BE2C (cell line): ENCODE measurements around the gene SERPINB12.
A peak's percentile ranks its signal among the peaks of the same experiment; 100 is the strongest.

Experiments
- DNase-seq: peaks from one replicate; pipeline ENCODE4 v3.0.0-alpha.2; 2020
- H3K27me3 ChIP-seq: fragments of 250-450 bp; sonication (Bioruptor Pico); 2 replicates; pipeline ENCODE4 v1.5.1; 2020; ENCODE audit warnings: mild to moderate bottlenecking
- H3K36me3 ChIP-seq: fragments of 250-450 bp; sonication (Bioruptor Pico); 2 replicates; pipeline ENCODE4 v1.5.1; 2020; ENCODE audit warnings: mild to moderate bottlenecking
- H3K4me1 ChIP-seq: fragments of 250-450 bp; sonication (Bioruptor Pico); 2 replicates; pipeline ENCODE4 v1.5.1; 2020
- H3K4me3 ChIP-seq: 2 replicates; pipeline ENCODE4 v1.5.1; 2011; ENCODE audit warnings: low read depth, low read length
- H3K9me3 ChIP-seq: fragments of 250-450 bp; sonication (Bioruptor Pico); 2 replicates; pipeline ENCODE4 v1.5.1; 2020
- TF ChIP-seq, protein P1 (sequence below): IDR thresholded peaks from 2 replicates; pipeline ENCODE4 v1.5.1; 2012; ENCODE audit warnings: mild to moderate bottlenecking, low read depth, low read length

The SERPINB12 gene

DNA sequence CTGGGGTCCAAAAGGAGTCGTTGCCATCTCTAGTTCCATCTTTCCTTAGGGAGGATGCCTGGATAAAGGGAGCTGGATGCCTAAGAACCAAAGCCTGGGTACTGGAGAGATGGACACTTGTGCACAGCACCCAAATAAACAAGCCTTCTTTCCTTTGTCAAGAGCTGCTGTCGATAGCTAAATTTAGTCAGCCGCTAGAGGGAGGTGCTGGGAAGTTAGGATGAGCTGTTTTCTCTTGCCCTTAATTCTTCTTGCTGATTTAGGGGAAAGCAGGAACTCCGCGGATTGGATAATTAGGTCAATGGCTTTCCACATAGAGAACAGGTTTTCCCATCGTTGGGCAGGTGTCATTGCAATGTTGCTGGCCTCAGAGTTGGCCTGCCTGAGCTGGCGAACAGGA lies 30.9 kb upstream of the SERPINB12 start:
- H3K9me3 ChIP-seq: no peaks in the 10 kb centered on the region
- no peaks in the 10 kb centered on the region for H3K4me1 ChIP-seq
- no peaks in the 10 kb centered on the region for H3K27me3 ChIP-seq
- peak; percentile 23 for DNase-seq
- H3K4me3 ChIP-seq: no peak overlapping the region
- TF ChIP-seq, protein P1, sequence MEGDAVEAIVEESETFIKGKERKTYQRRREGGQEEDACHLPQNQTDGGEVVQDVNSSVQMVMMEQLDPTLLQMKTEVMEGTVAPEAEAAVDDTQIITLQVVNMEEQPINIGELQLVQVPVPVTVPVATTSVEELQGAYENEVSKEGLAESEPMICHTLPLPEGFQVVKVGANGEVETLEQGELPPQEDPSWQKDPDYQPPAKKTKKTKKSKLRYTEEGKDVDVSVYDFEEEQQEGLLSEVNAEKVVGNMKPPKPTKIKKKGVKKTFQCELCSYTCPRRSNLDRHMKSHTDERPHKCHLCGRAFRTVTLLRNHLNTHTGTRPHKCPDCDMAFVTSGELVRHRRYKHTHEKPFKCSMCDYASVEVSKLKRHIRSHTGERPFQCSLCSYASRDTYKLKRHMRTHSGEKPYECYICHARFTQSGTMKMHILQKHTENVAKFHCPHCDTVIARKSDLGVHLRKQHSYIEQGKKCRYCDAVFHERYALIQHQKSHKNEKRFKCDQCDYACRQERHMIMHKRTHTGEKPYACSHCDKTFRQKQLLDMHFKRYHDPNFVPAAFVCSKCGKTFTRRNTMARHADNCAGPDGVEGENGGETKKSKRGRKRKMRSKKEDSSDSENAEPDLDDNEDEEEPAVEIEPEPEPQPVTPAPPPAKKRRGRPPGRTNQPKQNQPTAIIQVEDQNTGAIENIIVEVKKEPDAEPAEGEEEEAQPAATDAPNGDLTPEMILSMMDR: peak; percentile 68
- H3K36me3 ChIP-seq: no peaks in the 10 kb centered on the region

DNA sequence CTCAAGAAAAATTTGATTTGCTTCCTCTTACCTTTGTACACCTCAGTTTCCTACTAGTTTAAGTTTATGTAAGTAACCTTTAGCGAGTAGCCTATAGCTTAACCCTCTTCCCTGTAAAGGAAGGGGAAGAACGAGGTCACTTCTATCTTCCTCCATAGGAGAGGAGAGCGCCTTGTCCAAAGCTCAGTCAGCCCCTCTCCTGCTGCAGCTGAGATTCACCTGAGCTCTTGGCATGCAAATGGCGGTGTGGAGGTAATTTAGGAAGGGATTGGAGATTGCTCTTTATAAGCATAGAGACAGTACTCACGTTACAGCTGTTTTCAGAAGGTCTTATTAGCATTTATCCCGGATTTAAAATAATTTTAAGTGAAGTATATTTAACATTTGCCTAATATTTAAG lies 27.8 kb upstream of the SERPINB12 start:
- H3K4me1 ChIP-seq: no peaks in the 10 kb centered on the region
- DNase-seq: no peak
- no peaks in the 10 kb centered on the region for H3K36me3 ChIP-seq
- TF ChIP-seq, protein P1: no peak
- H3K9me3 ChIP-seq: no peaks in the 10 kb centered on the region
- no peak overlapping the region for H3K4me3 ChIP-seq
- H3K27me3 ChIP-seq: no peaks in the 10 kb centered on the region; the same call in 1 of the 2 replicates

- Histone ChIP-seq H3K27me3 (no peaks in the 10 kb centered on the region; the same call in 1 of the 2 replicates), H3K4me1 (no peaks in the 10 kb centered on the region), H3K4me3 (no peak overlapping the region), H3K36me3 (no peaks in the 10 kb centered on the region), H3K9me3 (no peaks in the 10 kb centered on the region)
- TF ChIP-seq, protein P1: 0 out of 2 replicates have a peak, but pooled peaks have one; percentile 16
- no peak for DNase-seq
Observed at GRCh38 chr18:63514888-63515678, 27.1 kb upstream of the SERPINB12 start.

GRCh38 chr18:63515801-63516200 lies 26.4 kb upstream of the SERPINB12 start:
- H3K4me1 ChIP-seq: no peaks in the 10 kb centered on the region
- no peaks in the 10 kb centered on the region; the same call in 1 of the 2 replicates for H3K27me3 ChIP-seq
- H3K4me3 ChIP-seq: no peak overlapping the region
- no peaks in the 10 kb centered on the region for H3K36me3 ChIP-seq
- no peak for DNase-seq
- no peaks in the 10 kb centered on the region for H3K9me3 ChIP-seq
- TF ChIP-seq, protein P1: no peak

DNA sequence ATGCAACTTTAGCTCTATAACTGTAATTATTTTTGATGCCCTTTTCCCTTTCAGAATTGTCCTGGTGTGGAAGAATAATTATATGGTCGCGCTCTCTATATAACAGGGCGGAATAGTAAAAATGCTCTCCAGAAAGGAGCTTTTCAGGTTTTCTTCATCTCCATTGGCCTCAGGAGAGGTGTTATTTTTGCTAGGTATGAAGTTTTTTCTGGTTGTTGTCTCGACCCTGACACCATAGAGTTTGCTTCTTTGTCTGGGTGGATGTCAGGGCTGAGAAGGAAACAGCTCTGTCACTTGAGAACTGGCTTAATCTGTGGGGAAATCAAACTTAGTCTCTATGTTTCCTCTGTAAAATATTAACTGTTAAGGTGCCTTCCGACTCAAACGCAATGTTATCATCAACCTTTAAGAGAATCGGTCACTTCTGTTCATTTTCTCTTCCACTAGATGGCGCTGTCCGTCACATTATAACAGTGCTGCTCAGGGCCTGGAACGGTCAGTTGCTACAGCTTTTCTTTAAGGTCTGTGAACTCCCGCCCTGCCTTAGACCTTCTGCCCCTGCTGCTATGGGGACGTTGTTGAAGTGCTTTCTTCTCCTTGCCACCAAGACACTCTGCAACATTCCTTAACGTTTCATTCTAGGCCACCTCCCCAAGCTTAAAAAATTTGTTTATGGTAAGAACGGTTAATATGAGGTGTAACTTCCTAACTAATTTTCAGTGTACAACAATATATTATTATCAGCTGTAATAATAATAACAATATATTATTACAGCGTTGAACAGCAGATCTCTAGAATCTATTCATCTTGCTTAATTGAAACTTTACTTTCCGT lies 23.8 kb upstream of the SERPINB12 start:
- H3K27me3 ChIP-seq: no peaks in the 10 kb centered on the region; the same call in 1 of the 2 replicates
- no peaks in the 10 kb centered on the region for H3K9me3 ChIP-seq
- peak; percentile 36 for DNase-seq
- no peaks in the 10 kb centered on the region for H3K36me3 ChIP-seq
- TF ChIP-seq, protein P1: peak; percentile 62
- no peak overlapping the region for H3K4me3 ChIP-seq
- H3K4me1 ChIP-seq: no peaks in the 10 kb centered on the region
